ENCODE results near the gene TFG.
A peak's percentile ranks its signal among the peaks of the same experiment; 100 is the strongest.

TFG gene

DNA sequence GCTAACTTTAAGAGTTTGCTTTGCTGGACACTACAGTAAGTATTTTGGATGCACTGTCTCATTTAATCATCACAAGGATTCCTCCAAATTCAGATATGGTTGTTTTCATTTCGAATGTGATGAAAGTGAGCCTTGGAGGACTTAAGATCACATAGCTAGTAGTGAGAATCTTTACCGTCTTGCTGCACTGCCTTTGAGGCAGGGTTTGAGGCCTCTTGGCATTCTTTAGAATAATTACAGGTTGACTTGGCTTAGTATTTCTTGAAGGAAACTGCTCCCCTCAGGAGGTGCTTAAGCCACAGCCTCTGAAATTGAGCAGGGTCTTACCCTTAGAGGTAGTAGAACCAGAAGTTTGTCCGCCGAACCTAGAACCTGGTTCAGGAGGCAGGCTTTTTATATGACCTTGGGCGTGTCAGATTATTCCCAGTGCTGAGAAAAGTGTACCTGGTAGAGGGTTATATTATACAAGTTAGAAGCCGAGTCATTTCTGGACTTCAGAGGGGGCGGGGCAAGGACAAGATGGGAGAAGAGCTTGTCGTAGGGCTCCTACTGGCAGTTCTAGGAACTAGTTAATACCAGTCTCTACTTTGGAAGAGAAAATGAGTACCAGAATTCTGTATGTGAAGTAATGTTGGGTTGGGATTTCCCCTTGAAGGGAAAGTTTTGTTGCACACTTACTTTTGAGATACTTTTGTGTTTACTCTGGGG, 1.1 kb downstream of the TFG start:
- DNase-seq (ENCODE audit: low read depth): no peak
- TF ChIP-seq, protein P1, sequence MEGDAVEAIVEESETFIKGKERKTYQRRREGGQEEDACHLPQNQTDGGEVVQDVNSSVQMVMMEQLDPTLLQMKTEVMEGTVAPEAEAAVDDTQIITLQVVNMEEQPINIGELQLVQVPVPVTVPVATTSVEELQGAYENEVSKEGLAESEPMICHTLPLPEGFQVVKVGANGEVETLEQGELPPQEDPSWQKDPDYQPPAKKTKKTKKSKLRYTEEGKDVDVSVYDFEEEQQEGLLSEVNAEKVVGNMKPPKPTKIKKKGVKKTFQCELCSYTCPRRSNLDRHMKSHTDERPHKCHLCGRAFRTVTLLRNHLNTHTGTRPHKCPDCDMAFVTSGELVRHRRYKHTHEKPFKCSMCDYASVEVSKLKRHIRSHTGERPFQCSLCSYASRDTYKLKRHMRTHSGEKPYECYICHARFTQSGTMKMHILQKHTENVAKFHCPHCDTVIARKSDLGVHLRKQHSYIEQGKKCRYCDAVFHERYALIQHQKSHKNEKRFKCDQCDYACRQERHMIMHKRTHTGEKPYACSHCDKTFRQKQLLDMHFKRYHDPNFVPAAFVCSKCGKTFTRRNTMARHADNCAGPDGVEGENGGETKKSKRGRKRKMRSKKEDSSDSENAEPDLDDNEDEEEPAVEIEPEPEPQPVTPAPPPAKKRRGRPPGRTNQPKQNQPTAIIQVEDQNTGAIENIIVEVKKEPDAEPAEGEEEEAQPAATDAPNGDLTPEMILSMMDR (conservative IDR thresholded peaks at IDR 0.05; ENCODE audit: low read depth, low read length): peak; percentile 33
- peak overlapping the region; percentile 83 for H3K4me3 ChIP-seq (ENCODE audit: low read length)

DNA sequence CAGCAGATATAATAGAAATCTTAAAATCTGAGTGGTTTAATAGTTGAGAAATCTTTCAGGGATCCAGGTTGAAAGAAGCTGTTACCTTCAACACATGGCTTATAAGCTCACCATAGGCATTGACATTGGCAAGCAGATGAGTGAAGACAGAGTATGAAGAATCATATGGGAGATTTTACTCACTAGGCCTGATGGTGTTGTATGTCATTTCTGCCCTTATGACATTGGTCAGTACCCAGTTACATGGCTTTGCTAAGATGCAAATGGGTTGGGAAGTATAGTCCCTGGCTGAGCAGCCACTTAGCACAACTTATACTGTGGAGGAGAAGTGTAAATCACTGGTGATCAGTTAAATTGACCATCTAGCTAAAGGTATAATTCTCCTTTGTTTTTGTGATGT, 5.9 kb downstream of the TFG start:
- no peak for DNase-seq (ENCODE audit: low read depth)
- H3K4me3 ChIP-seq (ENCODE audit: low read length): no peak overlapping the region
- TF ChIP-seq, protein P1 (conservative IDR thresholded peaks at IDR 0.05; ENCODE audit: low read depth, low read length): no peak

DNA sequence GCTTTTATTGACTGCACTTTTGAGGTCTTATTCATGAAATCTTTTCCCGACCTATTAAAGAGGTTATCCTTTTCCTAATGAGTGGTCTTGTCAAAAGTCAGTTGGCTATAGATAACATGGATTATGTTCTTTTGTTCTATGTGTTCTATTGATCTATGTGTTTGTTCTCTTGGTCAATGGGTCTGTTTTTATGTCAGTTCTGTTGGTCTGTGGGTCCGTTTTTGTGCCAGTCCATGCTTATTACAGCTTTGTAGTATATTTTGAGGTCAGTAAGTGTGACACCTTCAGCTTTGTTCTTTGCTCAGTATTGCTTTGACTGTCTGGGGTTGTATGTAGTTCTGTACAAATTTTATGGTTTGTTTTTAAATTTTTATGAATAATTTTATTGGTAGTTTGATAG, 7.8 kb downstream of the TFG start:
- no peak for DNase-seq (ENCODE audit: low read depth)
- TF ChIP-seq, protein P1 (conservative IDR thresholded peaks at IDR 0.05; ENCODE audit: low read depth, low read length): no peak
- no peak overlapping the region for H3K4me3 ChIP-seq (ENCODE audit: low read length)

DNA sequence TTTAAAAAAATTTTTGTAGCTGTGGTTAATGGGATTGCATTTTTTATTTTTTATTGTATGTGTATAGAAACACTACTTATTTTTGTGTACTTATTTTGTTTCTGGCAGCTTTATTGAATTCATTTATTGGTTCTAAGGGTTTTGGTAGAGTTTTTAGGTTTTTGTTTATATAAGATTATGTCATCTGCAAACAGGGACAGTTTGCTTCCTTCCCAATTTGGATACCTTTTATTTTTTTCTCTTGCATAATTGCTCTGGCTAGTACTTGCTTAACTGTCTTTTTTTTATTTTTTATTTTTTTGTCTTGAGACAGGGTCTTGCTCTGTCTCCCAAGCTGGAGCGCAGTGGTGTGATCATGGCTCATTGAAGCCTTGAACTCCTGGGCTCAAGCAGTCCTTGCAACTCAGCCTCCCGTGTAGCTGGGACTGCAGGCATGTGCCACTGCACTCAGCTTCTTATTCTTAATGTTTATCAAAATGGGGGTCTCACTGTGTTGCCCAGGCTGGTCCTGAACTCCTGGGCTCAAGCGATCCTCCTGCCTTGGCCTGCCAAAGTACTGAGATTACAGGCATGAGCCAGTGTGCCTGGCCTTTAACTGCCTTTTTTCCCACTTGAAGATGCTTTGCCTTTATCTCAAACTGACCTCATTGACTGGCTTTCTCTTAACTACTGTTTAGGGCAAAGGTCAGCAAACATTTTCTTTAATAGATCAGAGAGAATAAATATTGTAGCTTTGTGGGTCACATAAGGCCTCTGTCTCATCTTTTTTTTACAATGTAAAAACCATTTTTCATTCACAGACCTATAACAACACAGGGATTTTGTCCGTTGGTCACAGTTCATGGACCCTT, 8.6 kb downstream of the TFG start:
- no peak for DNase-seq (ENCODE audit: low read depth)
- TF ChIP-seq, protein P1 (conservative IDR thresholded peaks at IDR 0.05; ENCODE audit: low read depth, low read length): no peak
- no peak overlapping the region for H3K4me3 ChIP-seq (ENCODE audit: low read length)

DNA sequence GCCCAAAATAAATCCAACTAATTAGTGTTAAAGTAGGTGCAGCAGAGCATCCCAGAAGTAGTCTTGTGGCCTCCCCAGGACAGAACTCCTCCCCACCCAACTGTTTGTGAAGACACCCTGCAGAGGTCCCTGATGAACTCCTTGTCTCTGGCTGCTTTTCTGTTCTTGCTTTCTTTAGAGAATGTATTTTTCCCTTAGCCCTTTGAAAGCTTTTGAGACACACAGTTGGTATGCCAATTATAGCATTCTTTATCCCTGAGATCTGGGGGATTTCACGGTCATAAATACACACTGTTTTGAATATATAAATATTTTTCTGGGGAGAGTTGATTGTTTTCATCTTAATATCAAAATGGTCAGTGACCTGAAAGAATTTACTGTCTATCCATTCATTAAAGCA, 9.8 kb downstream of the TFG start:
- TF ChIP-seq, protein P1 (conservative IDR thresholded peaks at IDR 0.05; ENCODE audit: low read depth, low read length): no peak
- H3K4me3 ChIP-seq (ENCODE audit: low read length): no peak overlapping the region
- no peak for DNase-seq (ENCODE audit: low read depth)

DNA sequence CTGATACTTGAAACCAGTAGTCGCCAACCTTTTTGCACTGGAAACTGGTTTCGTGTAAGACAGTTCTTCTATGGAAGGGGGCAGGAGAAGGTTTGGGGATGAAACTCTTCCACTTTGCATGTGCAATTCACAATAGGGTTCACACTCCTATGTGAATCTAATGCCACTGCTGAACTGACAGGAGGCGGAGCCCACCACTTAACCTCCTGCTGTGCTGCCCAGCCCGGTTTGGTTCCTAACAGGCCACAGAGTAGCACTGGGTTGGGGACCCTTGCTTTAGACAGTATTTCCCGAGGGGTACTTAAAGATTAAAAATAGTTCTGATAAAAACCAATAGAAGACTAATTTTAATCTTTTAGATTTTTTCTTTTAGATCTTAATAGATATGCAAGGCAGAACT, 11.1 kb downstream of the TFG start:
- H3K4me3 ChIP-seq (ENCODE audit: low read length): no peak overlapping the region
- DNase-seq (ENCODE audit: low read depth): no peak
- TF ChIP-seq, protein P1 (conservative IDR thresholded peaks at IDR 0.05; ENCODE audit: low read depth, low read length): no peak

Measured in retinal pigment epithelial cell (primary cell).